CD4-positive, alpha-beta T cell treated with Interleukin-21 for 1 hour (primary cell): ENCODE results near the gene TAF11.
"Not testable (repeated sequence)": the region's sequence is repeated elsewhere in the genome, so short reads cannot be mapped to it uniquely, and the experiment has no call there.

Source experiments
- DNase-seq: peaks from one replicate; pipeline ENCODE4 v3.0.0-alpha.2; 2020

TAF11 gene, protein sequence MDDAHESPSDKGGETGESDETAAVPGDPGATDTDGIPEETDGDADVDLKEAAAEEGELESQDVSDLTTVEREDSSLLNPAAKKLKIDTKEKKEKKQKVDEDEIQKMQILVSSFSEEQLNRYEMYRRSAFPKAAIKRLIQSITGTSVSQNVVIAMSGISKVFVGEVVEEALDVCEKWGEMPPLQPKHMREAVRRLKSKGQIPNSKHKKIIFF

DNA sequence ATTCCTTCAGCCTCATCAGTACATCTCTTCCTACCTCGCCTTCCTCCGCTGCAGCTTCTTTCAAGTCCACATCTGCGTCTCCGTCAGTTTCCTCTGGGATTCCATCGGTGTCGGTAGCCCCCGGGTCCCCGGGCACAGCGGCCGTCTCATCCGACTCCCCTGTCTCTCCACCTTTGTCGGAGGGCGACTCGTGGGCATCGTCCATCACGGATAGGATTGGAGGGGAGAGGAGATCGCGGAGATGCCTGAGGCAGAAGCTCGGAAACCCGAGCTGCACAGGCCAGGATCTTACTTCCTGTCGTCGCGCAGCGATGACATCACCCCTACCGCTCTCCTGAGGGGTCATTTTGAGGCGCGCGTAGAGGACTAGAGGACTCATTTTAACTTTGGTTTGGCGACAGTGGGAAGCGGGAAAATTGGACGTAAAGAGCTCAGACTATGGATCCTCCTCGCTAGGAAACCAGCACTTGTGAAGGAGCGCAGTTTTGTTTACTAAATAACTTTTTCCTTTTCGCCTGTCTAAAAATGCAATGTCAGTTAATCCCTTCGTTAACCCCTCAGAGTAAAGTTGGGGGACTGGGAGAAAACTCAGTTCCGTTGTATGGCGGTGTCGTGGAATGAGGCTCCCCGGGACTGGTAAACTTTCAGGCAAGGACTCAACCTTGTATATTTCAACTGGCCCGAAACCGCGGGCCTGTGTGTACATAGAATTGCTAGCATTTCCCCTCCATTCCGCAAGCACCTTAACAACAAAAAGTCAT, at the start of gene TAF11:
Gene TAF11 (minus strand): TSS at position 290 of the 761 bp plus-strand sequence. CDS start 85 bp downstream, at position 205.
- DNase-seq, result peak; percentile 91

DNA sequence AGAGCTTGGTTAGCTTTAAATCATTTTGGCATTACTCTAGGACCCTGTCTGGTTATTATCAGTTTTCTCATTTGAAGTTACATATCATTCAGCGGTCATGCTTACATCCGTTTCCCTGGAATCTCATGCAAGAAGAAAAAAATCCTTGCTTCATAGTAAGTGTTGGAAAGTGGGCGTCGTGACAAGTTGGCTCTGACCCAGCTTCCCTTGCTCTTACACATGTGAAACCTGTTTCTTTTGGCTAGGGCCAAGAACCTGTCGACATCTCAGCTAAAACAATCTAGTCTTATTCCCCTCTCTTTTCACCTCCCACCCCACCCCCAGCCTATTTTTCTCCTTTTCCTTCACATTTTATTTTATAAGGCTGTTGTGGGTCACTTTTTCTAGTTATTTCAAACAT, 46.7 kb upstream of the TAF11 start:
- DNase-seq, result no peak

DNA sequence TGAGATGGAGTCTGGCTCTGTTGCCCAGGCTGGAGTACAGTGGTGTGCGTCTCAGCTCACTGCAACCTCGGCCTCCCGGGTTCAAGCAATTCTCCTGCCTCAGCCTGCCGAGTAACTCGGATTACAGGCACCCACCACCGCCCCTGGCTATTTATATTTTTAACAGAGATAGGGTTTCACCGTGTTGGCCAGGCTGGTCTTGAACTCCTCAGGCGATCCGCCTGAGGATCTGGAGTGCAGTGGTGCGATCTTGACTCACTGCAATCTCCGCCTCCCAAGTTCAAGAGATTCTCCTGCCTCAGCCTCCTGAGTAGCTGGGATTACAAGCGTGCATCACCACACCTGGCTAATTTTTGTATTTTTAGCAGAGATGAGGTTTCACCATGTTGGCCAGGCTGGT, 44.4 kb upstream of the TAF11 start:
- DNase-seq, result not testable (repeated sequence)

DNA sequence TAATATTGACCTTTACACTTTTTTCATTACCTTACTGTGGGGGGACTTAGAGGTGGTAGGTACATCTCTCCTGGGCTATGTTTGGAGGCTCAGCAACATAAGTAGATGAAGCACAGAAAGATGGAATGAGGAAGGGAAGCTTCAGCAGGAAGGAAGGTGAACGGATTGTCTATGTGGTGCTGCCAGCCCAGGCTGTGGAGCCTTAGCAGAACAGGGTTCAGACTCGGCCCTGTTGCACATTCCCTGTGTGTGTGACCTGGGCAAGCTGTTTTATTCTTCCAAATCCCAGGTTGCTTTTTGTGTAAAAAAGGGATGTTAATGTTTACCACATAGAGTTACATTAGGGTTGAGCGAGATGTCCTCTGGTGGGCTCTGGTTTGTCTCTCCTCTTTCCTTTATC, 42.4 kb upstream of the TAF11 start:
- no peak for DNase-seq

DNA sequence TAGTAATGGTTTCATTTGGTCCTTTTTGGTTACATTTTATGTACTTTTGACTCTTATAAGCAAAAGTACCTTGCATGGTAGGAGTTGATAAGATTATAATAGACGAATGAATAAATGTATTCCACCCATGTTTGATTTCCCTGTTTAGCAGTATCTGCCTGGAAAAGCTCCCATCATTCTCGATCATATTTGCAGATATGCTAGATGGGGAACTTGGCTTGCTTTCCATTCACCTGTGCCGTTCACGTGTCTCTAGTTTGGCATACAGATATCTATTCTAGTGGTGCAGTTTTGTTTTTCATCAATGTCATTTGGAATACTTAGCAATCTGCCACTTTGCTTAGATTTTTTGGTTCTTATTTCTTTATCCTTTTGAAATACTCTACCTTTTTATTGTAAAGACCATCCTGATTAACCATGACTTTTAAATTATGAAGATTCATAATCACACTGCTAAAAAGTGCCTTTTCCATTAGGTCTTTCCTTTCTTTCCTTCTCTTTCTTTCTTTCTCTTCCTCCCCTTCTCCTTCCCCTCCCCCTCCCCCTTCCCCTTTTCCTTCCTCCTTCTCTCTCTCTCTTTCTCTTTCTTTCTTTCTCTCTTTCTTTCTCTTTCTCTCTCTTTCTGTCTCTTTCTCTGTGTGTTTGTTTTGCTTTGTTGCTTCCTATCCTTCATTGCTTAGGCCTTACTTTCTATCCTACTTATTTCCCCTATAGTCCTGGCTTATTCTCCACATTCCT, 41.6 kb upstream of the TAF11 start:
- no peak for DNase-seq

DNA sequence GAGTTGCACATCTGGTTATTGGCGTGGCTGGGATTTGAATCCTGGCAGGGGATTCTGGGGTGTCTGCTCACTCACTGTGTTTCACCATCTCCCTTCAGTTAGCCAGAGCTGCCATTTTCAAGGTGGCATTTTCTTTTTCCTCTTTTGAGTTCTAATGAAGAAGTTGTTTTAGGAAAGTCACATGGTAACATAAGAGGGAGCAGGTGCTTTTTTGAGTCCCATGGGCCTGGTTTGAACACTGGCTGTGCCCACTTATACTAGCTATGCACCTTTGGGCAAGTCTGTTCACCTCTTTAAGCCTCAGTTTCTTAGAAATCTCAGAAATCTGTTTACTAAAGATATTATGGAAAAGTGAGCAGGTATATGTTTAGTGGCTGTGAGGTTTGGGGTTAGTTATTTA, 40.9 kb upstream of the TAF11 start:
- DNase-seq, result no peak

DNA sequence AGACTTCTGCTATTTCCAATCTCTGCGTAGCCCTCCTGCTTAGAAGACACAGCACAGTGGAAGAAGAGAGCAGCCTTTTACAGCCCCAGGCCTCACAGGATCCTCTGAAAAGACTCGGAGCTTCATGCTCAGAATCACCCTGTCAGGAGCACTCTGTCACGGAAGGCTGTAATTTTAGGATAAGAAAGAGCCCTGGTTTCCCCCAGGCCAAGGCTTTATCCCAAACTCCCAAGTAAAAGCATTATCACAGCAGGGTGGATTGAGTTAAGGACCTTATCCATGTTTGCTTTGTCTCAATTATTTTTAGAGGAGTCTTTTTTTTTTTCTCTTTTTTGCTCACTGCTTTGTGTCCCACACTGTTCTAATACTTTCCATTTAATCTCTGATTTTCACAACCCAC, 40.4 kb upstream of the TAF11 start:
- DNase-seq, result no peak

DNA sequence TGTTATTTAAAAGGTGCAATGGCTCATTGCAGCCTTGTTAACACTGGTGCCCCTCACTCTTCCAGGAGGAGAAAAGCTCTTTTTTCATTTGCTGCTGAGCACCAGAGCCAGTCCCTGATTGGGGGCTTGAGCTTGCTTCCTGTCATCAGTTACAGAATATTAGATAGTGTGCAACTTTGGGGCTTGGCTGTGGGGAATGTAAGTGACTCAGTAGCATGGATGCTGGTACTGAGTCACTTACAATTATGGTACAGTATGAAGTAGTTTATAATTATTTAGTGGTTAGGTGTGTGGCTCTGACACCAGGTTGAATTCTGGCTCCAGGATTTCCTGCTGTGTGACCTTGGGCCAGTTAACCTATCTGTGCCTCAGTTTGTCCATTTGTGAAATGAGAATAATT, 38.8 kb upstream of the TAF11 start:
- no peak for DNase-seq

DNA sequence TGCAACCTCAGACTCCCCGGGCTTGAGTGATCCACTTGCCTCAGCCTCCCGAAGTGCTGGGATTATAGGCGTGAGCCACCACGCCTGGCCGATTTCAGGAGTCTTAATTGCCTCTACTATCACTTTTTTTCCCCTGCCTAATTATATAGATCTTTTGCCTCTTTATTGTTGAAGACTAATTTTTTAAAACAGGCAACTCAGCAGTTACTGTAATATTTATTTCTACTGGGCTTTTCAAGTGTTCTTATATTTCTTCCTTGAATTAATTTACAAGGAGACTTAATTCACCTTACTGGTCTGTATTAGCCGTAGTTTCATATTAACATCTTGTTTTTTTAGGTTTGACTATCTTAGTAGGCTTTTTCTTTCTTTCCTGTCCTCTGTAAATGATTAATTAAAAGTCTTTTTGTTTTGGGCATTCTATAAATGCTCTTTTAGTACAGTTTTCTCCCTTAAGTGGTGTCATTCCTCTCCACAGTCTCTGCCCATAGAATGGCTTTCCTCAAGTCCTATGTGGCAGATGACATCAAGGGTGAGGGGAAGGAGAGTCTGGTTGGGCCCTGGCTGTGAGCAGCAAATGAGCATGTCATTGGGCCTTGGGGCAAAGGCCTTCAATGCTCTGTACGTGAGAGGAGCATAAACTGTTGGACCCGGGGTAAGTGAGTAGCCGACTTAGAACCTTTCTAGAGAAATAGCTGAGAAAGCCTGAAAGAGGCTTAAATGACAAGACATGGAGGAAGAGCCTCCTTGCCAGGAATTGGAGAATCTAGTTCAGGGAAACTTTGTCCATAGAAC, 37.2 kb upstream of the TAF11 start:
- no peak for DNase-seq

DNA sequence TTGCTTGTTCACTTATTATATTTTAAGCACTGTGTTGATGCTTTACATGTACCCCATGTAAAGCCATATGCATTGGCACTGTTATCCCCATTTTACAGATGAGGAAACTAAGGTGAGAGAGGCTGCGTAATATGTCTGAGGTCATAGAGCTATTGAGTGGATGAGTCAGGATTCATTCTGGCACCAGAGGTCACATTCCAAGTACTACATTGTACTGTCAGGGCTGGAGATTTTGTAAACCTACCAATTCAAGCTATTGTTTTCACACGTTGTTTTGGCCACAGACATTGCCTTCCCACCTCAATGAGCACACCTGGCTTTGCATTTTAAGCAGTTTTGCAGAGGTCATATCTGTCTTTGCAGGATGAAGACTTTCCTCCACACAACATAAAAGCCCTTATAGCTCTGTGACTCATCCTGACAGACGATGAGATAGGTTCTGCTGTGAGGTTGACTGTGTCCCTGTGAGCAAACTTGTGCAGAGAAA, 34.4 kb upstream of the TAF11 start:
- DNase-seq, result no peak

DNA sequence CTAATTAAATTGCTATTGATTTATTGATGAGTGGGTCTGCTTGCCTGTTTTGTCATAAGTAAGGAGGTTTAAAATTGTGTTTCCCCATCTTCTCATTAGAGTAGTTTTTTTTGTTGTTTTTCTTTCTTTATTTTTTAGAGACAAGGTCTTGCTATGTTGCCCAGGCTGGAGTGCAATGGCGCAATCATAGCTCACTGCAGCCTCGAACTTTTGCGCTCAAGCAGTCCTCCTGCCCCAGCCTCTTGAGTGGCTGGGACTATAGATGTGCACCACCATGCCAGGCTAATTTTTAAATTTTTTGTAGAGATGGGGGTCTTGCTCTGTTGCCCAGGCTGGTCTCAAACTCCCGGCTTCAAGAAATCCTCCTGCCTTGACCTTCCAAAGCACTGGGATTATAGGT, 32.3 kb upstream of the TAF11 start:
- DNase-seq, result no peak

DNA sequence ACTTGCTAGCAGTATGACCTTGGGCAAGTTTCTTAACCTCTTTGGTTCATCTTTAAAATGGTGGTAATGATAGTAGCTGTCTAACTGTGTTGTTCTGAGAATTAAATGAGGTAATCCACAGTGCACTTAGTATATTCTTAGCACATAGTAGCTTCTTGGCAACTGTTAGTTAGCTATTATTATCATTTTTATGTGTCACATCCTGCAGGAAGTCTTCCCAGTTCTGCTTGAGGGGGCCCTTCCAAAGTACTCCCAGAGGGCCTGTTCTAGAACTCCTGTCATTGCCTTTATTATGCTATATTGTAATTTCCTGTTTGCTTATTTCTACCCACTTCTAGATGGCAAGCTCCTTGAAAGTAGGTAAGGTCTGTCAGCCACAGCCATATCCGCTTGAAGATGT, 31.8 kb upstream of the TAF11 start:
- no peak for DNase-seq

DNA sequence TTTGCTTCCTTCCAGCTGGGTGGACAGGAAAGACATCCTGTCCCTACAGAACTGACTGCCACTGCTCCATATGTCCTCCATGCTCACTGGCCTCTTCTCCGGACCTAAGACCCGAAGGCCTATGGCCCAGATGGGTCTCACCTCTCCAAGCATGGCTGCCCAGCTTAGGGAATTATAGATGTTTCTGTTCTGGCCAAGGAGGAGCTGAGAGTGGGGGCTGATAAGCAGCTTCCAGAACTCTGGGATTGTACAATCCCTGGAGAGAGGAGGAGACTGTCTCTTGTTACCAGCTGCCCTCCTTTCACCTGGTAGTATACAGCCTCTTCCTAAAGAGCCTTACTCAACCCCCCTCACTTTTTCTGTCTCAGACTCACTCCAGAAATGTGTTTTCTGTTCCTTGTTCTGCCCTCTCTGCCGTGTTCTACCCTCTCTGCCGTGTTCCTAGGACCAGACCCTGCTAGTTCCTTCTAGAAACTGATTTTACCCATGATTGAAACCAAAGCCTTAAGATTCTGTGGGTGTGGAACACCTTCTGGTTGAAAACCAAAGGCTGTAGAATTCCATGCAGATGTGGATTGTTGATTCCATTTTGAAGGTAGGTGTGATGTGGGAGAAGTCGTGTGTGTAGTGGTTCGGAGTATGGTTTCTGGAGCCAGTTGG, 29.9 kb upstream of the TAF11 start:
- DNase-seq, result no peak

DNA sequence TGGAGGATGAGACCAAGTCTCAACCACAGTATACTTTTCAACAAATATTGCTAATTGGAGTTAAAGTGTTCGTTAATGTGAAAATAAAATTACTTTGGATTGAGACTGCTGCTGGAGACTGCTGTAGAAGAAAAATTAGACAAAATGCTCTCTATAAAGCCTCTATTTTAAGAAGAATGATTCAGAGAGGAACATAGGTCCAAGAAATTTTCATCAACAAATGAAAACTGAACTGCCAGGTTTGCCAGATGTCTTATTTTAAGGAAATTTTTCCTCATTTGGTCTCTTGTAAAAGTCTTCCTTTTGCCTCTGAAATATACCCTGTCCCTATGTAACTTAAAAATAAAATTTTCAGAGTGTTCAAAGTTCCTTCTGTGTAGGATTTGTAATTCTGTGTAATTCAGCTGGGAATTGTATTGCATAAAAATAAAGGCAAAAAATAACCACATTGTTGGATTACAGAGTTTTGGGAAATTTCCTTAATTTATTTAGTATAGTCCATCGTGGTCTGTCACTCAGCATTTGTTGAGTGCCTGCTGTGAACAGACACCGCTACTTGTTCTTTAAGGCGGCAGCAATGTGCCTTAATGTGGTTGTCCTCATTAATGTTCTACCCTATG, 28.6 kb upstream of the TAF11 start:
- no peak for DNase-seq

DNA sequence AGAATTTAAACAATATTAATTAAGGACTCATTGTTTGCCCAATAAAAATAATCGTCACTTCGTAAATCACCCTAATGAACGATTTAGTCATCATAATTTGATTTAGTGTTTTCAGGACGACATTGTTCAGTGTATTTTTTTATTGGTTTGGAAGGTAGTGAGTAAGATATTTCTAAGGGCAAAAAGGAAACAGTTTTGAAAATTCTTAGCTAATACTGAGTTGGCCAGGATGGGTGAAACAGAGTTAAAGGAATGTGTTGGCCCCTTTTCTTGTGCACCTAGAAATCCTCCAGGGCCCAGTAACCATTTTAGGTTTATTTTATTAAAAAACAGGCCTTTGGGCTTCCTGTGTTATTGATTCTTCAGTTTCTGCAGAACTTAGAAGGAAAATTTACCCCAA, 26.5 kb upstream of the TAF11 start:
- DNase-seq, result no peak

DNA sequence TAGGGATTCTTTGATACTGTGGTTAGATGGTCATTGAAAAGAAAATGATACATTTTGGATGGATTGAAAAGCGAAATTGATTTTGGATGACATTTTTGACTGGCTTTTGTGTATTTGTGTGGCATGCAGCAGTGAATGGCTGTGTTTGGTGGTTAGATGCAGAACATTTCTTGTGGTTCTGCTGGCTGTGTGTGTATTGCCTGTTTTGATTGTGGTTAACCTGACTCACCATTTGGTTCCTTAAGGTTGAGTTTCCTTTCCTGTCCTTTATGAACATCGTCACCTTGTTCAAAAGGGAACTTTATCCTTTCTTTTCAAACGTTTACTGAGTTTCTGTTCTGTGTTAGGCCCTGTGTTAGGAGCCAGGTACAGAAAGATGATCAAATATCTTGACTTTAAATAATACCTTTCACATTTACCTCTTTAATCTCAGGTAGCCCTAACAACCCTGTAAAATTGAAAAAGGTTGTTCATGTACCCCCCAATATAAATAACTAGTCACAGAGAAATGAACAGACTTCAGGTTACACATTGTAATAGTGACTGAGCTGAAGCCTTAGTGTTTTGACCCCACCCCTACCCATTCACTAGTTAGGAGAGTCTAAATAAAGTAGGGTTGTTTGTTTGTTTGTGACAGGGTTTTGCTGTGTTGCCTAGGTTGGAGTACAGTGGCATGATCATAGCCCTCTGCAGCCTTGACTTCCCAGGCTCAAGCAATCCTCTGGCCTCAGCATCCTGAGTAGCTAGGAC, 25.0 kb upstream of the TAF11 start:
- peak; percentile 52 for DNase-seq

DNA sequence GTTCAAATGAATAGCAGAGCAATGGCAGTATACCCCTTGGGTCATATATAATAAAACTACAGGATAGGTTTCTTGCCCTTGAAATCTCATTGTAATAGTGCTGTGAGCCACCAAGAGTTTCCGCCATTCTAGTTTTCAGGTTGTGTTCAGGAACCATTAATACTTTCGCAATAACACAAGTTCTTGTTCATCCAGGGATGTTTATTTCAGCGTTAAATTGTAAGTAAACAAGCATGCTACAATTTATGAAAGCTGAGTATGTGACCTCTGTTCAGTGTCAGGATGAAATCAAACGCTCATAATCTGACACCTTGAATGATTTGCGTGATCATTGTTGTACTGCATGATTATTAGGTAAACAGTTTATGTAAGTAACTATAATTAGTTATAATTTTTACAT, 24.0 kb upstream of the TAF11 start:
- no peak for DNase-seq

DNA sequence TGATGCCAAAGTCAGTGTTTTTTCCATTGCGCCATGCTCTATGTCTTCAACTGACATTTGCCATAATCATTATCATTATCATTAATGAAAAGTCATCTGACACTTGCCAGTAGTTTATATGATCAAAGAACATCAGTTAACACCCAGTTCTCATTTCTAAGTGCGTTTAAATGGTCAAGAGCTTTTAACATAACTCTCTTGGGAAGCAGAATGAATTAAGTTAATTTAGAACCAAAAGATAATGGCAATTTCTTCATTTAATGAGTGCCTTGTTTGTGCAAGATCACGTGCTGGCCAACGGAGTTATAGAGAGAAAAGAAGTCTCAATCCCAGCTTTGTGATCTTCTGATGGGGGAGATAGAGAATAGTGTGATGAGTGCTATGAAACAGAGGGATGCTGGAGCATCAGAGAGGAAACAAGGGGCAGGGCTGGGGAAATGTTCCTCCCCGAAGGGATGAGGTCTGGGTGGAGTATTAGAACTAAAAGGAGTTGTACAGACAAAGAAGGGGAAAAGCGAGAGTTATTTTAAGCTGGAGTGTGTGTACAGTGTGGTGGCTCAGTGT, 21.6 kb upstream of the TAF11 start:
- DNase-seq, result no peak

DNA sequence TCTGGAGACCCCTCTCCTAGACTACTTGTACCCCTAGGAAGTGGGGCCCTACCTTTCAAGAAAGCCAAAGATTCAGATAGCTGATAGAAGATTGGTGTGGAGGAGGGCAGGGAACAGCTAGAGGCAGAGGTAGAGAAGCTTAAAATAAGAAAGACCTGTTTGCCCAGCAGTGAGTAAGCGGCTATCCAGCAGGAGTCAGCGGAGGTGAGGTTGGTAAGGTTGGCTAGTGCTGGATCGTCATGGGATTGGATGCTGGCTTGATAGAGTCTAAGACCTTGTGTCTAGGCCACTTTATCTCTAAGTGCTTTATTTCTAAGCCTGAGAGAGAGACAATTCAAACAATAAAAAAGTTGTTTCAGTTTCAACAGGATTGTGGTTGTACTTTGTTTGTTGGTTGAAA, 20.4 kb upstream of the TAF11 start:
- DNase-seq, result no peak

DNA sequence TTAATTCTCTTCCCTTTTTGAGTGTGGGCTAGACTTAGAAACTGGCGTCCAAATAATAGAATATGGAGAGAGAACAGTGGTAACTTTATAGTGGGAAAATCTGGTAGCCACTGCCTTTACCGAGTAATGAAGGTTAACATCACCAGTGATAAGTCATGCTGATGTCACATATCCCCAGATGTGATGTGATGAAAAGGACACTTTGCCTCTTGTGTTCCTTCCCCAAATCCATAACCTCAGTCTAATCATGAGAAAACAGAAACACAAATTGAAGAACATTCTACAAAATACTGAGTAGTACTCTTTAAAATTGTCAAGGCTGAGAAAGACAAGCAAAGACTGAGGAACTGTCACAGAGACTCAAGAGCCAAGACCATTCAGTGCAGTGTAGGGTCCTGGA, 19.0 kb upstream of the TAF11 start:
- DNase-seq, result no peak
